Left renal cortex interstitium (tissue), 4 donors: ENCODE measurements around the gene ZMYND19. TPM values are rescaled to one million over a fixed set of nuclear protein-coding genes. Genes with fewer than 3 reads are reported as not detected.
A peak's percentile ranks its signal among the peaks of the same experiment; 100 is the strongest.
"Not testable (repeated sequence)": the region's sequence is repeated elsewhere in the genome, so short reads cannot be mapped to it uniquely, and the experiment has no call there.

Source experiments
- DNase-seq, 4 donors: peaks; one replicate each; pipeline ENCODE4 v3.0.0-alpha.2; 2013; ENCODE audit warnings: low read depth in 4 of 4, low spot score in 2 of 4, missing footprints in 1 of 4
- polyA plus RNA-seq, 4 donors: library from polyadenylated mRNA; unstranded; fragments of 120-200 nt; gene quantifications; one replicate each; pipeline ENCODE4 v1.2.1, GENCODE V29; 2013; ENCODE audit not compliant: insufficient read length in 4 of 4

ZMYND19 gene
- polyA plus RNA-seq, 4 donors: 17.6 to 26.5 (median 23.4) TPM

DNA sequence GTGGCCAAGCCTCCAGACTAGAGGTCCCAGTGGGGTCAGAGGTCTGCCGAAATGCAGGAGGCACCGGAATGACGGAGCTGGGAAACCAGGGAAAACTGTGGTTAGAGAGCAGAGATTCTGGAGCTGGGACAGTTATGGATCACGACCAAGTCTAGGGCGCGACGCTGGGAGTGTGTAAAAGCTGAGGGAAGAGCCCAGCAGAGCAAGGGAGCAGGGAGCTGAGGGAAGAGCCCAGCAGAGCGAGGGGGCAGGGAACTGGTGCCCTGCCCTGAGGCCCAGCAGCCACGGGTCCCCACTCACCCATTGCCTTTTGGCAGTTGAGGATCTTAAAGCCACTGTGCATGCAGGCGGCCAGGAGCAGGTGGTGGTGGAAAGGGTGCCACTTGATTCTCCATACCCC is 26.2 kb downstream of the ZMYND19 start:
- DNase-seq: no peak

- DNase-seq: no peak
Measured at GRCh38 chr9:137558127-137558526, 32.2 kb downstream of the ZMYND19 start.

GRCh38 chr9:137556069-137556838 is 34.1 kb downstream of the ZMYND19 start:
- no peak for DNase-seq

- no peak for DNase-seq
Measured at GRCh38 chr9:137555179-137555578, 35.1 kb downstream of the ZMYND19 start.

DNA sequence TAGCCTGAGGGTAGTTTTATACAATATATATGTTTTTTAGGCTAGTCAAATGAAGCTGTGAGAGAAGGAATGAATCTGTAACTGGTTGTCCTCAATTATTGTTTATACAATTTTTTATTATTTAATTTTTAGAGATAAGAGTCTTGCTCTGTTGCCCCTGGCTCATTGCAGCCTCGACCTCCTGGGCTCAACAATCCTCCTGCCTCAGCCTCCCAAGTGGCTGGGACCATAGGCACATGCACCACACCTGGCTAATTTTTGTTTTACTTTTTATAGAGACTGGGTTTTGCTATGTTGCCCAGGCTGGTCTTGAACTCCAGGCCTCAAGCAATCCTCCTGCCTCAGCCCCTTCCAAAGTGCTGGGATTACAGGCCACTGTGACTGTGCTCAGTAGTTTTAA is 36.0 kb downstream of the ZMYND19 start:
- no peak for DNase-seq

GRCh38 chr9:137553654-137554053 is 36.7 kb downstream of the ZMYND19 start:
- DNase-seq: not testable (repeated sequence)

GRCh38 chr9:137552022-137552768 is 38.1 kb downstream of the ZMYND19 start:
- DNase-seq: no peak

GRCh38 chr9:137551264-137552021 is 38.9 kb downstream of the ZMYND19 start, which contains the start of gene MRPL41:
Gene MRPL41, plus strand, starts transcription at chr9:137551879. Its CDS starts 203 bp downstream, at chr9:137552082.
- DNase-seq: peak in 3 of 4 donors; percentile 51 to 75 (median 75)

DNA sequence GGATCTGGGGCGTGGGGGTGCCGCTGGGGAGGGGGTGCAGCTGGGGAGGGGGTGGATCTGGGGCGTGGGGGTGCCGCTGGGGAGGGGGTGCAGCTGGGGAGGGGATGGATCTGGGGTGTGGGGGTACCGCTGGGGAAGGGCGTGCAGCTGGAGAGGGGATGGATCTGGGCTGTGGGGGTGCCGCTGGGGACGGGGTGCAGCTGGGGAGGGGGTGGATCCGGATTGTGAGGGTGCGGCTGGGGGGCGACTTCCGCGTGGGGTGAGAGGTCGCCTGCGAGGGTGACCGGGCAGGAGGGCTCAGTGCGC is 39.4 kb downstream of the ZMYND19 start:
- DNase-seq: not testable (repeated sequence)

- peak in 2 of 4 donors; percentile 74 to 82 for DNase-seq
Measured at GRCh38 chr9:137550231-137550621, 40.1 kb downstream of the ZMYND19 start, which contains the start of gene PNPLA7. Gene PNPLA7, minus strand, starts transcription at chr9:137550402. Its CDS starts 205 bp downstream, at chr9:137550197.

DNA sequence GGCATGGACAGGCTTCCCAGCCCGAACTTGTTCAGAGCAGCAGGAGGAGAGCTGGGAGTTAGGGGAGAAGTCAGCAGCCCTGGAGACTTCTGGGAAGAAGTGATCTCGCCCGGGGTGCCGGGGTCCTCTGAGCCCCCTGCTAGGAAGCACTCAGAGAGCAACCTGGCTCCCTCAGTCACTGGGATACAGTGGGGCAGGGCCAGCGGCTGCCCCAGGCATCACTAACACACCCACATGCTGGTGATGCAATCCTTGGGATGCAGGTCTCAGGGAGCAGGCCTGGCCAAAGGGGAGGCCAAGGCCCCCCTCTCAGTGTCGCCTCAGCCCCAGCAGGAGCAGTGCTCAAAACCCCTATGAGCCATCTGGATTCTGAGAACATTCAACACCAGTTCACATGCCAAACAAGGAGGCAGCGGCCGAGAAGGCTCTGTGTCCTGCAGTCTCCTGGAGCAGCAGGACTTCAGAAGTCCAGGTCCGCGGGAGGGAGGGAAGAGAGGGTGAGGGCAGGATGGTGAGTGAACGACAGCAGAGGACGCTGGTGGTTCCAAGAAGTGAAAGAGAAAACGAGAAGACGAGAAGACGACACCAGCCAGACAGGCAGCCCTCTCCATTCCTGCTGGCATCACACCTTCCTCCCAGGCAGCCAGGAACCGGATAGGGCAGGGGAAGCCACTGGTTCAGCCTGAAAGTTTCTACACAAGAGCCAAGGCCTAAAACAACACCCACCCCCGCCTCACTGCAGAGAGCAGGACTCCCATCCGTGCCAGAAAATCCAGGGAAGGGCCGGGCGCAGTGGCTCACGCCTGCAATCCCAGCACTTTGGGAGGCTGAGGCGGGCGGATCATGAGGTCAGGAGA is 42.4 kb downstream of the ZMYND19 start:
- DNase-seq: no peak

- no peak for DNase-seq
Measured at GRCh38 chr9:137545123-137545522, 45.2 kb downstream of the ZMYND19 start.

- DNase-seq: no peak
Measured at GRCh38 chr9:137544176-137544760, 46.0 kb downstream of the ZMYND19 start.

- DNase-seq: no peak
Measured at GRCh38 chr9:137543237-137543963, 46.9 kb downstream of the ZMYND19 start.

DNA sequence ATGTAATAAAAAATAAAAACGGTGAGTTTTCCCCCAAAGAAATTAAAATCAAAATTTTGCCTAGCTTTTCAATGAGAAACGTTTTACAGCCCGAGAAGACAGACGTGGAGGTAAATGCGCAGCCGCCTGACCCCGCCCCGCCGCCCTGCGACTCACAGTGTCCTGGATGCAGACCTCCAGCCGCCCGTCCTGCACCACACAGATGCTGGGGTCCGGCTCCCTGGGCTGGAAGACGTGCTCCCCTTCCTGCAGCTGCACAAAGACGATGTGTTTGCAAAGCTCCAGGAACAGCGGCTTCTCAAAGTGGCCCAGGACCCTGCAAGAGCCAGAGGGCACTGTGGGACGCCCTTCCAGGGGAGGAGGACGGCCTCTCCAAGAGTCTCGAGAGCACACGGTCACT is 47.8 kb downstream of the ZMYND19 start:
- DNase-seq: no peak

DNA sequence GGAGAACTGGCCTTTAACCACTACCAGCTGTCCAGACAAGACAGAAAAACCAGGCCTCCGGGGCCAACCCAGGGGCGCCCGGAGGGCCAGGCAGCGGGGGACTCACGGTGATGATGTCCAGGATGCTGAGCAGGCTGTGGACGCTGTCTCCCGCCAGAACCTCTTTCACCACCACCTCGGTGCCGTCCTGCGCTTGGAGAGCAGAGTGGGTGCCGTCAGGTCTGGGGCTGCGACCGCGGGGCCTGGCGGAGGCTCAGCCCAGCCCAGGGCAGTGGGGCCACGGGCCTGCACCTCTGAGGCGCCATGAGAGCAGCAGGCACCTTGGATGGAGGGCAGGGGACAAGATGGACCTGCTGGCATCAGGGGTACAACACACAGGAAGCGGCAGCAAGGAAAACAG is 49.8 kb downstream of the ZMYND19 start:
- no peak for DNase-seq

- DNase-seq: no peak
Measured at GRCh38 chr9:137538058-137538457, 52.3 kb downstream of the ZMYND19 start.

DNA sequence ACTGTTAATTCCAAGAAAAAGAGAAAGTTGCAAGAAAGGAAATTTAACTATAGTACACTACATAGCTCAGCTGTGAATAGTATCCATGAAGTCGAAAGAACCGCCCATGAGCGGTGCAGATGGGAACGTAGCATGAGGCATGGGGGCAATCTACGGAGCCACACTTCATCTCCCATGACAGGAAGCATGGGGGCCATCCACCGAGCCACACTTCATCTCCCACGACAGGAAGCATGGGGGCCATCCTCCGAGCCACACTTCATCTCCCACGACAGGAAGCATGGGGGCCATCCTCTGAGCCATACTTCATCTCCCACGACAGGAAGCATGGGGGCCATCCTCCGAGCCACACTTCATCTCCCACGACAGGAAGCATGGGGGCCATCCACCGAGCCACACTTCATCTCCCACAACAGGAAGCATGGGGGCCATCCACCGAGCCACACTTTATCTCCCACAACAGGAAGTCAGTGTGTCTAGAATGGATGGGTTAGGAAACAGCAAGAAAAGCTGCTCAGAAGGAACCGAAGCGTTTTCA is 53.6 kb downstream of the ZMYND19 start:
- DNase-seq: not testable (repeated sequence)

GRCh38 chr9:137535120-137535428 is 55.2 kb downstream of the ZMYND19 start:
- DNase-seq: no peak
